ENCODE measurements around the gene THTPA.
"Not testable (repeated sequence)": the region's sequence is repeated elsewhere in the genome, so short reads cannot be mapped to it uniquely, and the experiment has no call there.

Gene THTPA

DNA sequence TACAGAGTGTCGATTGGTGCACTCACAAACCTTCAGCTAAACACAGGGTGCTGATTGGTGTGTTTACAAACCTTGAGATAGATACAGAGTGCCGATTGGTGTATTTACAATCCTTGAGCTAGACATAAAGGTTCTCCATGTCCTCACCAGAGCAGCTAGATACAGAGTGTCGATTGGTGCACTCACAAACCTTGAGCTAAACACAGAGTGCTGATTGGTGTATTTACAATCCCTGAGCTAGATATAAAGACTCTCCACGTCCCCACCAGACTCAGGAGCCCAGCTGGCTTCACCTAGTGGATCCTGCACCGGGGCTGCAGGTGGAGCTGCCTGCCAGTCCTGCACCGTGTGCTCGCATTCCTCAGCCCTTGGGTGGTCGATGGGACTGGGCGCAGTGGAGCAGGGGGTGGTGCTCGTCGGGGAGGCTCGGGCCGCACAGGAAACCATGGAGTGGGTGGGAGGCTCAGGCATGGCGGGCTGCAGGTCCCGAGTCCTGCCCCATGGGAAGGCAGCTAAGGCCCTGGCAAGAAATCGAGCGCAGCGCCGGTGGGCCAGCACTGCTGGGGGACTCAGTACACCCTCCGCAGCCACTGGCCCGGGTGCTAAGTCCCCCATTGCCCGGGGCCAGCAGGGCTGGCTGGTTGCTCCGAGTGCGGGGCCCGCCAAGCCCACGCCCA is 28.6 kb downstream of the THTPA start:
- DNase-seq, result not testable (repeated sequence)

DNA sequence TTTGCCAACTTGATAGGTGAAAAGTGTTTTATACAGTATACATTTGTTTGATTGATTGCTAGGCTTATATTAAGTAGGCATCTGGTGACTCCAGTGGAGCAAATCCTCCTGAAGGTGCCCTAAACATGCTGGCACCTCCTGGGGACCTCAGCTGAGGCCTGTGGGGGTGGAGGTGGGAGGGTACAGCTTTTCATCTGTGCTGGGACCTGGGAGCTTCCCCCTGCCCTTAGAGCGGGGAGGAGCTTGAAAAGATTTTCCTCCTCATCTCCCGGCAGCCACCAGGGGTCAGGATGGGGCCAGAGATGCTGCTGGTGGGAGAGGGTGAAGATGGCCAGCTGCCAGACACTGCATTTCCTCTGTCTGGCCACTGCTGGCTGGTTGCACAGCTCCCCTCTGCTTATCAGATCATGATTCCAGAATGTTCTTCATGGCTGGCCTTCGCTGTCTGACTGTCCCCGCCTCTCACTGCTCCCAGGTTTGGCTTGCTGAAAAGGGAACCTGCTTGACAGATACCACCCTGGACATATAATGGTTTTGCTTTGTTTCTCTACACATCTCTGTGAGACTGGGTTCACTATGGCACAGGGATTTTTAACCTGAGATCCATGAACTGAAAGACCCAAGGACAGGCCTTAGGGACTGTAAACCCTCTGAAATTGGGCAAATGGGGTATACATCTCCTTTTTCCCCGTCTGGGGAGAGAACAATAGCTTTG is 33.0 kb downstream of the THTPA start:
- DNase-seq, result peak; percentile 80

DNA sequence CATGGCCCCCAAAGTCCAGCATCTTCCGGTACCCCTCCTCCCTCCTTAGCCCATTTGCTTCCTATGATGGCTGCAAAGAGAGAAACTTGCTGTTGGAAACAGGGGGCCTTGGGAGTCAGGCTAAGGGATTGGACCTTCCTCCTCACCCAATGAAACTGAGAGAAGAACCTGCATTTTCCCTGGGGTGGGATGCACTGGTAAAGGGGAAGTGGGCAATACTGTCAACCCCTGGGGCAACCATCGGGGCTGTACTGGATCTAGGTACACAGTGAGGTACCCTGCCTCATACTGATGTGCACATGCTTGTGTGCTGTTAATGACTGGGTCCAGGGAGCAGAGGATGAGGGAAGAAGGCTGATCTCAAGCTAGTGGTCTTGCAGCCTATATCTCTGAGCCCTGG is 33.5 kb downstream of the THTPA start:
- DNase-seq, result no peak

DNA sequence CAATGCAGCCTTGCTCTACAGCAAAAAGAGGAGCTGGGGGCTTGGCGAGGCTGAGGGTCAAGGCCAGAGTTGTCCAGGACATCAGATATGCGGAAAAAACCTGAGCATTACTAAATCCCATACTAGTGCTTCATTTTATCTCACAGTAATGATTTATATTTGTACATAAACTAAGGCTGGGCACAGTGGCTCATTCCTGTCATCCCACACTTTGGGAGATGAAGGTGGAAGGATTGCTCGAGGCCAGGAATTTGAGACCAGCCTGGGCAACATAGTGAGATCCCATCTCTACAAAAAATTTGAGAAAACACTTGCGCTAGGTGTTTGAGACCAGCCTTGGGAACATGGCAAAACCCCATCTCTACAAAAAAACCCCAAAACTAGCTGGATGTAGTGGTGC is 34.1 kb downstream of the THTPA start:
- DNase-seq, result no peak

DNA sequence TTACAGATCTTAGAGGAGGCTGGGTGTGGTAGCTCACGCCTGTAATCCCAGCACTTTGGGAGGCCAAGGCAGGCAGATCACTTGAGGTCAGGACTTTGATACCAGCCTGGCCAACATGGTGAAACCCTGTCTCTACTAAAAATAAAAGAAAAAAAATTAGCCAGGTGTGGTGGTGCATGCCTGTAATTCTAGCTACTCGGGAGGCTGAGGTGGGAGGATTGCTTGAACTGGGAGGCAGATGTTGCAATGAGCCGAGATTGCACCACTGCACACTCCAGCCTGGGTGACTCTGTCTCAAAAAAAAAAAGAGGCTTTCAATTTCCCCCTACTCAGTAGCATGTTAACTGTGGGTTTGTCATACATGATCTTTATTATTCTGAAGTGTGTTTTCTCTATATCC is 38.1 kb downstream of the THTPA start:
- not testable (repeated sequence) for DNase-seq

DNA sequence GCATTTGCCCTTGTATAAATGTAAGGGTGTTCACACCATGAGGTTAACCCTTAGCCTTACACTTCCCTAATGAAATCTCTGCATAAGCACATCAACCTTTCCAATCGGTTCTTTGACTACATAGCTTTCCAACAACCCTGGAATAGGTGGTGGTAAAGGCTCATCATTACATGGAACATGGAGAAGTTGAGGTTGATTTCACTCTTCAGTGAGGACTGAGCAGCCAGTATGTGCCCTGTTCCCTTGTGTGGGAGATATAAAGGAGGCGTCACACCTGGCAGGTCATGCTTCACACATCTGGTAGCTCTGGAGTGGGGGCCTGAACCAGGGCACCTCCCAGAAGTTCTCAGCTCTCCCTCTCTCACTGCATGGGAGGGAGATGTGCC is 44.2 kb downstream of the THTPA start:
- no peak for DNase-seq

DNA sequence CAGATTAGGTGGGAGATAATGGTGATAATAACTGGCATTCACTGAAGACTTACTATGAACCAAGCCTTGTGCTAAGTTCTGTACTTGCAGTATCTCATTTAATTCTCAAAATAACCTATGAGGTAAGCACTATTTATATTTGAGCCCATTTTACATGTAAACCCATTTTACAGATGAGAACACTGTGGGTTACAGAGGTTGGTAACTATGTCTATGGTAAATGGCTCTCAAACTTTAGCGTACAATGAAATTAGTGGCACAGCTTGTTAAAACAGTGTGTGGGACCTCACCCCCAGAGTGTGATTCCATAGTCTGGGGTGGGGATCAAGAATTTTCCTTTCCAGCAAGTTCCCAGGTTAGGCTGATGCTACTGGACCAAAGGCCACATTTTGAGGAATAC is 44.7 kb downstream of the THTPA start:
- no peak for DNase-seq

DNA sequence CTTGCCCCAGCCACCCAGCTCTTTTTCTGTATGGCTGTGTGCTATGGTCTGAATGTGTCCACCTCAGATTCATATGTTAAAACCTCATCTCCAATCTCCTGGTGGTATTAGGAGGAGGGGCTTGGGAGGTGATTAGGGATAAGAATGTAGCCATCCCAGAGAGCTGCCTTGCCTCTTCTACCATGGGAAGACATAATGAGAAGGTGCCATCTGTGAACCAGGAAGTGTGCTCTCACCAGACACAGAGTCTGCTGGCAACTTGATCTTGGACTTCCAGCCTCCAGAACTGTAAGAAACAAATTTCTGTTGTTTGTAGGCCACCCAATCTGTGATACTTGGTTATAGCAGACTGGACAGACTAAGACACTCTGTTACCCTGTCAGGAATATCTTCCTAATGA is 45.4 kb downstream of the THTPA start:
- no peak for DNase-seq

DNA sequence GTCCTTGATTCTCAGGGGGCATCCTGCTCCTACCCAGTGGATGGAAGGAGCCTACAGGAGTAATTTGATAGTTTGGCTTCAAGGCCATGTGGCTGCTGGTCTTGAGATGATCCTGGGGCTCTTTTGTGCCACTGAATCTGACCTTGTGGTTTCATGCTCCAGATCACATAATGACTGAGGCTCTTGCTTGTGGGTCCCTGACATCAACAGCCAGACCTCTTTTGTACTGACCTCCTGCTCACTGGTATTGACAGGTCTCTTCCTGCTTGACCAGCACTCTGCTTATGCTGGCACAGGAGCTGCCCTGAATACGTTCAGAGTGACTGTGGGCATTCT is 45.7 kb downstream of the THTPA start:
- DNase-seq, result no peak

DNA sequence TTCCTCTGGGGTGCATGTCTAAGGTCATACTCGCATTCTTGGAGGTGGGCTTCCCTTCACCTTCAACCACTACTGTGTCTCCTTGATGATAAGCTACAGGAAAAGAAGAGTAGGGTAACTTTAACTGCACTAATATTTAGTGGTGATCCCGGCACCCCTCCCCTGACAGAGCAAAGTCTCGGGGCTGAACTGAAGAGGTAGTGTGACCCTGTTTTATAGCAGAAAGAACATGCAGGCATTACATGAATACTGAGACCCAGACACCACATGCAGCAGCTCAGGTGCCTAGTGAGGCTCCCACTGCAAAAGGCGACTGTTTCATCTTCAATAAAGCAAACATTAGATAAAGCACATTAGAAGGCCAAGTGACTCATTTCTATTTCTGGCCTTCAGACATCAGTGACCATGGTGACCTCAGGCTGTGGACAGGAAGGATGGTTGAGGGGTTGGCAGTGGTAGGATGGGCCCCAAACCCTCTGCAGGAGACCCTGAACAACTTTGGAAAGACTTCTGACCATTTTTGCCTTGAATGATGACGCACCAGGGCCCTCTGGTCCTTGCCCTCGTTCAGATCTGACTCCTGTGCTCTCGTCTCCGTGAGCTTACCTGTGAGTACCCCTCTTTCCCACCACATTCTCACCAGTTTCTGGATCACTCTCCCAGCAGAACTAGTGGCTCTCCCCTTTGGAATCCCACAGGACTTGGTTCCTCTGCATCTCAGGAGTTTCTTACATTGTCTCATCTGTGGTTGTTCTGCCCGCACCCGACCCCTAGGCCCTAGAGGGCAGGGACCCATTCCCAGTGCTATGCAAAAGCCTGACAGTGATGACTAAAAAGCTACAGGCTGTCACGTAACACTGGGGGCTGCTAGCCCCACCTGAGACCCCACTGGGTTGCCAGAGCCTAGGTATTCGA is 46.4 kb downstream of the THTPA start:
- no peak for DNase-seq

DNA sequence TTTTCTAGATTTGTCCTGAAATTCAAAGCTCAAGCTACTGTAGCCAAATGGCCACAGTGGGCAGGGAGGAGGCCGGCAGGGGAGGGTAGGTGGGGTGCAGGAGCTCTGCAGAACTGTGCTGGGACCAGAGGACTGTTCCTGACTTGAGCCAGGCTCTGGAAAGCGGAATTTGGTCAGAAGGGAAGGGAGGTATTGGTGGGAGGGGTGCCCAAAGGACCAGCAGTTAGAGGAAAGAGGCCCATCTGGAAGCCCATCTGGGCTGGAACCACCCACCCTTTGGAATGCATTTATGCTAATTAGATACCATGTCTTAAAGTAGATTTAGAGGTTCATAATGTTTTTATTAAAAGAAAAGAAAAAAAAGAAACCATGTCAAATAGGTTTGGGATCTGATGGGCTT is 47.0 kb downstream of the THTPA start:
- DNase-seq, result no peak

DNA sequence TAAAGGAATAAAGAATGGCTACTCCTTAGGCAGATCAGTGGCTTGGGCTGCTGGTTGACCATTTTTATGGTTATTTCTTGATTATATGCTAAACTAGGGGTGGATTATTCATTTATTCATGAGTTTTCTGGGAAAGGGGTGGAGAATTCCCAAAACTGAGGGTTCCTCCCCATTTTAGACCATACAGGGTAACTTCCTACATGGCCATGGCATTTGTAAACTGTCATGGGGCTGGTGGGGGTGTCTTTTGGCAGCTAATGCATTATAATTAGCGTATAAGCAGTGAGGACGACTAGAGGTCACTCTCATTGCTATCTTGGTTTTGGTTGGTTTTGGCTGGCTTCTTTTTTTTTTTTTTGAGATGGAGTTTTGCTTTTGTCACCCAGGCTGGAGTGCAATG is 48.1 kb downstream of the THTPA start:
- DNase-seq, result no peak

DNA sequence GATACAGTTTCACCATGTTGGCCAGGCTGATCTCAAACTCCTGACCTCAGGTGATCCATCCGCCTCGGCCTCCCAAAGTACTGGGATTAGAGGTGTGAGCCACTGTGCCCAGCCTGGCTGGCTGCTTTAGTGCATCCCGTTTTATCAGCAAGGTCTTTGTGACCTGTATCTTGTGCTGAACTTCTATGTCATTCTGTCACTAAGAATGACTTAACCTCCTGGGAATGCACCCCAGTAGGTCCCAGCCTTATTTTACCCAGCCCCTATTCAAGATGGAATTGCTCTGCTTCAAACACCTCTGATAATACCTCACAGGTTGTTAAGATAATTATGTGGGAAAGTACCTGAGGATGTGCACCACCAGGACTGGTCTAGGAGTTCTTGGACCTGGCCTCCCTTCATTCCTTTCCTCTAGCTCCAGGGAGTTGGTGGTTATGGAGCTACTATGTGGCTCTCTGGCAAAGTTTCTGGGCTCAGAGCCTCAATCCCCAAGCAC is 48.7 kb downstream of the THTPA start:
- DNase-seq, result no peak

DNA sequence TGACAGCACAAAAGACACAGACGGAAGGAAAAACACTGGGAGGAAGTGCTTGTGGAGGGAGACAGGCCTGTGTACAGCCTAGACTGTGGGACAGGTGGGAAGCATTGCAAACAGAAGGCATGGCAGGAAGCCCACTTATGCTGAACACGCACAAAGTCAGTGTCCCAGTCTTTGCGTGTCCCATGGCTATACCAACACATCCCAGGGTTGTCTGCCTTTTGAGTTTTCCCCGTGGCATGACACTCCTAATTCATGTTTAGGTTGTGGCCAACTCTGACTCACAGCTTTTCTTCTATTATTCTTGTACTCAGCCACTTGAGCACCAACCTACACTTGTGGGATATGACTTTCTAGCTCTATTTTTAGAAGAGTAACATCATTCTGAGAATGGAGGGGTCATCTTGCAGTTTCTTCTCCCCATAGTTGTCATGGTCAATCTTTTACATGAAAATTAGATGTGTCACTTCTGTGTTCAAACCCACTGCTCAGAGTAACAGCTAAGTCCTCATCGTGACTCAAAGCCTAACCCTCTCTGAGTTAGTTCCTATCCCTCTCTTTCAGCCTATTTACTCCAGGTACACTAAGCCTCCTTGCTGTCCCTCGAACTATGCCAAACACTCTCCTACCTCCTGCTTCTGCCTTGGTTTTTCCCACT is 50.0 kb downstream of the THTPA start:
- no peak for DNase-seq

DNA sequence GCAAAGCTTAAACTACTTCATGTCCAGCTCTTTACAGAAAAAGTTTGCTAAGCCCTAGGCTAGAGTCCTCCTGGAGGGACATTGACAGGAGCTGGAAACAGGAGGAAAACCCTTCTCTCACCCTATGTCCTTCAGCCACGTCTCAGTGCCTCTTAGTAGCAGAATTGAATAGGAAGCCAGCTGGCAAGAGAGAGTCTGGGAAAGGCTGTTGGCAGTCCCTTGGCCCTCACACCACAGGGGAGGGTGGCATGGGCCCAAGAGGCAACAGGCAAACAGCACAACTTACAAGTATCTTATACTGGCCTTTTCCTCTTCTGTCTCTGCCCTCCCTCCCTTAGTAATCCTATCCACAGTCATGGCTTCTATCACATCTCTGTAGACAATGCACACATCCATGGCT is 52.4 kb downstream of the THTPA start:
- no peak for DNase-seq

DNA sequence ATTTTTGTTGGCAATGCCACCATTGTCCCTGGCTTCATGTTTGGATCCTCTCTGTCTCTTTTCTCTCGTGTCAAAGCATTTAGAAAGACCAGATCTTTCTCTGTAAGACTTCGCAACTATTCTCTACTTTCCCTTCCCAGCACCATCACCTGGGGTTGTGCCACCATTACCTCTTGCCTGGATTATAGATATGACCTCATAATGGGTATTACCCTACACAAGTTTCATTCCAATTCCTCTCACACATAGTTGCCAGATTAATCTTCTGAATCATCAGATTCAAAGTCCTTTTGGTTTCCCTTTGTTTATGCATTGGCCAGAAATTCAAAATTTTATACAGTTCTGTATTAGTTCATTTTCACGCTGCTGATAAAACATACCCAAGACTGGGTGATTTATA is 52.9 kb downstream of the THTPA start:
- no peak for DNase-seq

DNA sequence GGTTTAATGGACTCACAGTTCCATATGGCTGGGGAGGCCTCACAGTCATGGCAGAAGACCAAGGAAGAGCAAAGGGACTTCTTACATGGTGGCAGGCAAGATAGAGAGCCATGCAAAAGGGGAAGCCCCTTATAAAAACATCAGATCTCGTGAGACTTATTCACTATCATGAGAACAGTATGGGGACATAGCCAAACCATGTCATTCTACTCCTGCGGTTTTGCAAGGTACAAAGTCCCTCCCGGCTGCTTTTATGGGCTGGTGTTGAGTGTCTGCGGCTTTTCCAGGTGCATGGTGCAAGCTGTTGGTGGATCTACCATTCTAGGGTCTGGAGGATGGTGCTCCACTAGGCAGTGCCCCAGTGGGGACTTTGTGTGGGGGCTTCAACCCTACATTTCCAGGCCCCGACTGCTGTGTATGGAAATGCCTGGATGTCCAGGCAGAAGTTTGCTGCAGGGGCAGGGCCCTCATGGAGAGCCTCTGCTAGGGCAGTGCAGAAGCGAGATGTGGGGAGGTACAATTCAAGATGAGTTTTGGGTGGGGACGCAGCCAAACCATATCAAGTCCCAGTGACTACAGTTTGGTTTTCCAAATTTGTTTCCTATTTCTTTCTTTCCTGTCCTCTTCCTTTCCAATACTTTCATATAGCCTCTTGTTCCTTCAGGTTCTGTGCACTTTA is 53.5 kb downstream of the THTPA start:
- not testable (repeated sequence) for DNase-seq
